Fibroblast of lung (primary cell): ENCODE results near the gene PRDX6. TPM values are rescaled to one million over a fixed set of nuclear protein-coding genes. Genes with fewer than 3 reads are reported as not detected.
A peak's percentile ranks its signal among the peaks of the same experiment; 100 is the strongest.

Experiments used
- DNase-seq, 2 donors: peaks; one replicate each; pipeline versions ENCODE4 v3.0.0 to v3.0.0-alpha.2; 2010; ENCODE audit warnings: low read depth in 2 of 2
- H2AFZ ChIP-seq: 2 replicates; pipeline ENCODE4 v1.5.1; 2012; ENCODE audit warnings: low read length, control low read depth, inconsistent platforms
- H3K27ac ChIP-seq: 2 replicates; pipeline ENCODE4 v1.5.1; 2011; ENCODE audit warnings: low read length, control low read depth; ENCODE audit not compliant: insufficient read depth
- H3K27me3 ChIP-seq: 2 replicates; pipeline ENCODE4 v1.5.1; 2011; ENCODE audit warnings: mild to moderate bottlenecking, low read length; ENCODE audit not compliant: control insufficient read depth, insufficient read depth
- H3K36me3 ChIP-seq: 2 replicates; pipeline ENCODE4 v1.5.1; 2011; ENCODE audit warnings: low read length; ENCODE audit not compliant: control insufficient read depth, insufficient read depth
- H3K4me1 ChIP-seq: 2 replicates; pipeline ENCODE4 v1.5.1; 2011; ENCODE audit warnings: low read length; ENCODE audit not compliant: control insufficient read depth, insufficient read depth; ENCODE audit errors: extremely low read depth
- H3K4me2 ChIP-seq: 2 replicates; pipeline ENCODE4 v1.5.1; 2011; ENCODE audit warnings: low read length, control low read depth; ENCODE audit not compliant: insufficient read depth; ENCODE audit errors: extremely low read depth
- H3K4me3 ChIP-seq, 4 experiments: fragments of 200-600 bp in 1 of 4; sonication (generic) in 1 of 4; replicated peaks in 1 of 4; 2 replicates each; pipeline ENCODE4 v1.5.1; 2011 to 2016; ENCODE audit warnings: low read length in 4 of 4, low read depth in 3 of 4, mild to moderate bottlenecking in 3 of 4, control low read depth in 2 of 4, inconsistent platforms in 1 of 4, mixed read lengths in 1 of 4; ENCODE audit not compliant: insufficient read depth in 1 of 4; ENCODE audit errors: control extremely low read depth in 1 of 4
- H3K79me2 ChIP-seq: 2 replicates; pipeline ENCODE4 v1.5.1; 2012; ENCODE audit warnings: mild to moderate bottlenecking, low read length, inconsistent platforms; ENCODE audit not compliant: control insufficient read depth, insufficient read depth
- H3K9ac ChIP-seq: 2 replicates; pipeline ENCODE4 v1.5.1; 2011; ENCODE audit warnings: mild to moderate bottlenecking, low read length, control low read depth; ENCODE audit not compliant: insufficient read depth
- H3K9me3 ChIP-seq: 2 replicates; pipeline ENCODE4 v1.5.1; 2012; ENCODE audit warnings: low read depth, low read length; ENCODE audit not compliant: control insufficient read depth, insufficient read depth
- H4K20me1 ChIP-seq: 2 replicates; pipeline ENCODE4 v1.5.1; 2011; ENCODE audit warnings: low read length; ENCODE audit not compliant: control insufficient read depth, insufficient read depth; ENCODE audit errors: extremely low read depth
- EZH2 ChIP-seq: IDR thresholded peaks from 2 replicates; pipeline ENCODE4 v1.5.1; 2012; ENCODE audit warnings: low read length, control low read depth, mild to moderate bottlenecking; ENCODE audit errors: missing control alignments
- polyA plus RNA-seq, 2 donors: library from polyadenylated mRNA; depleted of rRNA in 1 of 2; stranded (reverse) in 1 of 2; unstranded in 1 of 2; fragments of >200 nt; gene quantifications; 2 replicates each; pipeline ENCODE4 v1.2.1, GENCODE V29; 2011 to 2012; ENCODE audit warnings: missing spikeins in 1 of 2
- total RNA-seq: library from RNA; depleted of rRNA; stranded (reverse); fragments of >200 nt; gene quantifications from 2 replicates; pipeline ENCODE4 v1.2.1, GENCODE V29; 2014
- TF ChIP-seq, protein P1 (sequence below), 2 donors: IDR thresholded peaks in 1 of 2; conservative IDR thresholded peaks in 1 of 2; 1 replicate in 1 of 2; 2 replicates in 1 of 2; pipeline ENCODE4 v1.5.1; 2011 to 2012; ENCODE audit warnings: low read length in 2 of 2, control low read depth in 1 of 2, inconsistent platforms in 1 of 2, low read depth in 1 of 2, mild to moderate bottlenecking in 1 of 2

PRDX6 gene
- total and polyA plus RNA-seq, 2 donors (not counting 1 experiment from before 2014, with no cell fraction given): 183 to 384 TPM

DNA sequence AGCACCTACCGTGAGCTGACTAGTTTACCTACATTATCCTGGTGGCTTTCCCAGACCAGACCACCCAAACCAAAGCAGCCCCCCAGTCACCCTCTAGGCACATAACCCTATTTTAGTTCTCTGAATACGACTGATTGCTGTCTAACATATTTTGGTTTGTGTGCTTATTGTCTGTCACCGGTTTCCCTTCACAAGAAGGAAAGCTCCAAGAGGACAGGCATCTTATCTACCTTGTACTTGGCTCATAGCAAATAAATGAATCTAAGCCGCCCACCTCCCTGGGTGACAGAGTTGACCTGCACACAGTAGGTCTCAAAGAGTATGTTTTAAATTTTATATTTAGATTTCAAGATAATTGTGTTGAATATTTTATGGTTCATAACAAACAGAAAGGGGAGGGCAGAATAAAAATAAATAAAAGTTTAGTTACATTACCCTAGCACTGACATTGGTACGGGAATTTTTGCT lies 904 bp upstream of the PRDX6 start:
- Histone ChIP-seq H3K4me3 (peak overlapping the region; percentile 66 to 77 (median 71)), H2AFZ (peak overlapping the region; percentile 76)

DNA sequence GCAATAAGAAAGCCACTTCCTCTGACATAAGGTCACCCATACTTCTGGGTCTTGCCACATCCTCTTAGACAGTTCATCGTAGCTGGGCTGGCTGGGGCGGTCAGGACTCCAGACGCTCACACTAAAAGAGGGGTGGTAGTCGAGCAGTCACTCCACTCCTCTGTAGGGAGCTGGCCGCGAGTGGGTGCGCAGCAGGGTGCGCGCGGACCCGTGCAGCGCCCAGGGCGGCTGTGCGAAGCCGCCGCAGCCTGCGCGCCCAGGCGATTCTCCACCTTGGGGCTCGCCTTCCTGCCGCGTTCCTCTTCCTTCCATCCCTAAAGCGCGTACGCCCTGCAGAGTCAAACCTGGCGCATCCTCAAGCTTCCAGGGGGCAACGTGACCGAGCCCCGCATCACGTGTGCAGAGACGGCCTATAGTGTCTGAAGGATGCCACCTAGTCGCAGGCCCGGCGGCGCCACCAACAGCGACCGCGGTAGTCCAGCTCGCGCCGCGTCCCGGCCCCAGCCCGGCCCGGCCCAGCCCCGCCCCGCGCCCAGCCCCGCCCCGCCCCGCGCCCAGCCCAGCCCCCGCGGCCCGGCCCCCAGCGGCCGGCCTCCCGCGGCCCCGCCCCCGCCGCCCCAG lies 360 bp upstream of the PRDX6 start:
- TF ChIP-seq, protein P1, sequence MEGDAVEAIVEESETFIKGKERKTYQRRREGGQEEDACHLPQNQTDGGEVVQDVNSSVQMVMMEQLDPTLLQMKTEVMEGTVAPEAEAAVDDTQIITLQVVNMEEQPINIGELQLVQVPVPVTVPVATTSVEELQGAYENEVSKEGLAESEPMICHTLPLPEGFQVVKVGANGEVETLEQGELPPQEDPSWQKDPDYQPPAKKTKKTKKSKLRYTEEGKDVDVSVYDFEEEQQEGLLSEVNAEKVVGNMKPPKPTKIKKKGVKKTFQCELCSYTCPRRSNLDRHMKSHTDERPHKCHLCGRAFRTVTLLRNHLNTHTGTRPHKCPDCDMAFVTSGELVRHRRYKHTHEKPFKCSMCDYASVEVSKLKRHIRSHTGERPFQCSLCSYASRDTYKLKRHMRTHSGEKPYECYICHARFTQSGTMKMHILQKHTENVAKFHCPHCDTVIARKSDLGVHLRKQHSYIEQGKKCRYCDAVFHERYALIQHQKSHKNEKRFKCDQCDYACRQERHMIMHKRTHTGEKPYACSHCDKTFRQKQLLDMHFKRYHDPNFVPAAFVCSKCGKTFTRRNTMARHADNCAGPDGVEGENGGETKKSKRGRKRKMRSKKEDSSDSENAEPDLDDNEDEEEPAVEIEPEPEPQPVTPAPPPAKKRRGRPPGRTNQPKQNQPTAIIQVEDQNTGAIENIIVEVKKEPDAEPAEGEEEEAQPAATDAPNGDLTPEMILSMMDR (conservative IDR thresholded peaks at IDR 0.05 in 1 of 2, IDR thresholded peaks at IDR 0.05 in 1 of 2; ENCODE audit: low read depth in 1 of 2, low read length in 2 of 2): no peak
- TF ChIP-seq EZH2: no peak
- DNase-seq: peak; percentile 83 to 84
- Histone ChIP-seq H3K27ac (peak overlapping the region; percentile 97), H3K4me2 (peak overlapping the region; percentile 97), H3K27me3 (no peaks in the 10 kb centered on the region), H3K4me1 (peaks cover 12% of the 10 kb centered on the region), H2AFZ (peak overlapping the region; percentile 76), H4K20me1 (no peaks in the 10 kb centered on the region), H3K4me3 (peak overlapping the region; percentile 66 to 79 (median 74)), H3K9ac (peak overlapping the region; percentile 74), H3K36me3 (peaks cover 6% of the 10 kb centered on the region), H3K79me2 (peaks cover 39% of the 10 kb centered on the region), H3K9me3 (no peaks in the 10 kb centered on the region)

More for the DNA sequence above, 904 bp upstream of the PRDX6 start:
- no peak for DNase-seq
- Histone ChIP-seq H3K9me3 (no peaks in the 10 kb centered on the region), H3K9ac (peak overlapping the region; percentile 74), H3K36me3 (peaks cover 2% of the 10 kb centered on the region), H3K79me2 (peaks cover 39% of the 10 kb centered on the region), H3K27me3 (no peaks in the 10 kb centered on the region), H3K4me2 (peak overlapping the region; percentile 97), H3K27ac (peak overlapping the region; percentile 84), H4K20me1 (no peaks in the 10 kb centered on the region), H3K4me1 (peaks cover 12% of the 10 kb centered on the region)
- no peak for TF ChIP-seq EZH2
- TF ChIP-seq, protein P1 (conservative IDR thresholded peaks at IDR 0.05 in 1 of 2, IDR thresholded peaks at IDR 0.05 in 1 of 2; ENCODE audit: low read depth in 1 of 2, low read length in 2 of 2): no peak

DNA sequence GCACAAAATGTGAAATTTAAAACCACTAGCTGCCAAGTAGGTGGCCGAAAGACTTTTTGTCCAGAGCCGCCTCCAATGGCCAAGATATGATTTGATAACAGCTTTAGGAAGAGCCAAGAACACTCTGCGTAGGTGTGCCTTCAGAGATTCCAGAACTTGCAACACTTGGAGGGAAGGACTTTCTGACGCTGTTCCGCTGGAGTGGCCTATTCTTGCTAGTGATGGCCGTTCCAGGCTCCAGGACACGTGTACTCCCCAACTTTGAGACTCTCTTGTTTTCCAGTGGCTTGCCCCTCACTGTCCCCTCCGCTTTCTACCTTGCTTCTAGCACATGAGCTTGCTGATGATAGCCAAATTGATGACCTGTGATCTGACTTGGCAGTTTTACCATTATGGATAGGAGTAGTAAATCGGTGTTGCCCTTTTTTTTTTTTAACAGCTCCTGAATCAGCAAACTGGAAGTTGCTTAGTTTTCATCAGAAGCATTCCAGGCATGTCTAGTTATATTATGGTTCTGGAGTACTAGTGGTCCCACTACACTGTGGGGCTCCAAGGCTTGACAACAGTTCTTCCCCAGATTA lies 1.0 kb downstream of the PRDX6 start:
- H3K27ac ChIP-seq: peak overlapping the region; percentile 97
- H3K79me2 ChIP-seq: peaks cover 39% of the 10 kb centered on the region
- peak overlapping the region; percentile 95 for H3K4me2 ChIP-seq
- peak overlapping the region; percentile 94 for H3K9ac ChIP-seq
- H3K36me3 ChIP-seq: peaks cover 14% of the 10 kb centered on the region
- H2AFZ ChIP-seq: peak overlapping the region; percentile 91
- DNase-seq: peak; percentile 72 to 90
- H3K9me3 ChIP-seq: no peaks in the 10 kb centered on the region
- peak overlapping the region; percentile 70 to 91 (median 82) for H3K4me3 ChIP-seq
- H3K4me1 ChIP-seq: peaks cover 11% of the 10 kb centered on the region
- H3K27me3 ChIP-seq: no peaks in the 10 kb centered on the region
- TF ChIP-seq EZH2: no peak
- TF ChIP-seq, protein P1 (conservative IDR thresholded peaks at IDR 0.05 in 1 of 2, IDR thresholded peaks at IDR 0.05 in 1 of 2; ENCODE audit: low read depth in 1 of 2, low read length in 2 of 2): no peak
- no peaks in the 10 kb centered on the region for H4K20me1 ChIP-seq
